ENCODE data around the gene ACTN2.

The ACTN2 gene

GRCh38 chr1:236685917-236686814 is at the start of gene ACTN2:
Gene ACTN2, plus strand, starts transcription at chr1:236686499. Its CDS starts 175 bp downstream, at chr1:236686674.
- H3K9me3 ChIP-seq (ENCODE audit: insufficient read depth, low read length, severe bottlenecking) = no peaks in the 10 kb centered on the region
- H3K79me2 ChIP-seq (ENCODE audit: insufficient read depth, low read length) = no peaks in the 10 kb centered on the region
- H4K20me1 ChIP-seq (ENCODE audit: insufficient read depth, low read length) = no peaks in the 10 kb centered on the region
- ATAC-seq (ENCODE audit: insufficient read depth, low read depth) = no peak
- H3K27ac ChIP-seq (ENCODE audit: low read length) = no peak within 1 kb of the TSS
- TF ChIP-seq CTCF (IDR thresholded peaks at IDR 0.05; ENCODE audit: borderline replicate concordance, extremely low read depth, low read length, poor library complexity, severe bottlenecking) (no peak), EZH2 (IDR thresholded peaks at IDR 0.05; ENCODE audit: borderline replicate concordance, low read depth, low read length, severe bottlenecking) (no peak)
- H2AFZ ChIP-seq (ENCODE audit: low read depth, low read length) = no peak within 1 kb of the TSS
- no peak within 1 kb of the TSS for H3K4me3 ChIP-seq (ENCODE audit: low read depth in 1 of 2, low read length in 2 of 2)
- no peaks in the 10 kb centered on the region for H3K4me1 ChIP-seq (ENCODE audit: insufficient read depth, low read length)
- no peaks in the 10 kb centered on the region for H3K36me3 ChIP-seq (ENCODE audit: insufficient read depth, low read length)
- no peak within 1 kb of the TSS for H3K4me2 ChIP-seq (ENCODE audit: insufficient read depth, low read length)
- no peak for DNase-seq
- no peak within 1 kb of the TSS for H3K9ac ChIP-seq (ENCODE audit: low read depth, low read length)
- no peaks in the 10 kb centered on the region for H3K27me3 ChIP-seq (ENCODE audit: insufficient read depth, low read length, poor library complexity)

GRCh38 chr1:236638945-236639344 is 47.4 kb upstream of the ACTN2 start:
- H3K4me2 ChIP-seq (ENCODE audit: insufficient read depth, low read length) = no peak overlapping the region
- no peak for DNase-seq
- no peak overlapping the region for H3K4me3 ChIP-seq (ENCODE audit: low read depth in 1 of 2, low read length in 2 of 2)
- no peak for ATAC-seq (ENCODE audit: insufficient read depth, low read depth)
- no peak overlapping the region for H3K27ac ChIP-seq (ENCODE audit: low read length)
- no peaks in the 10 kb centered on the region for H3K36me3 ChIP-seq (ENCODE audit: insufficient read depth, low read length)
- H3K79me2 ChIP-seq (ENCODE audit: insufficient read depth, low read length) = no peaks in the 10 kb centered on the region
- no peaks in the 10 kb centered on the region for H3K4me1 ChIP-seq (ENCODE audit: insufficient read depth, low read length)
- H2AFZ ChIP-seq (ENCODE audit: low read depth, low read length) = no peak overlapping the region
- TF ChIP-seq EZH2 (IDR thresholded peaks at IDR 0.05; ENCODE audit: borderline replicate concordance, low read depth, low read length, severe bottlenecking) (no peak), CTCF (IDR thresholded peaks at IDR 0.05; ENCODE audit: borderline replicate concordance, extremely low read depth, low read length, poor library complexity, severe bottlenecking) (no peak)
- H3K27me3 ChIP-seq (ENCODE audit: insufficient read depth, low read length, poor library complexity) = no peaks in the 10 kb centered on the region
- H3K9me3 ChIP-seq (ENCODE audit: insufficient read depth, low read length, severe bottlenecking) = no peaks in the 10 kb centered on the region
- H3K9ac ChIP-seq (ENCODE audit: low read depth, low read length) = no peak overlapping the region
- H4K20me1 ChIP-seq (ENCODE audit: insufficient read depth, low read length) = no peaks in the 10 kb centered on the region

- Histone ChIP-seq H3K9ac (ENCODE audit: low read depth, low read length) (no peak overlapping the region), H3K4me1 (ENCODE audit: insufficient read depth, low read length) (no peaks in the 10 kb centered on the region), H3K79me2 (ENCODE audit: insufficient read depth, low read length) (no peaks in the 10 kb centered on the region), H3K9me3 (ENCODE audit: insufficient read depth, low read length, severe bottlenecking) (no peaks in the 10 kb centered on the region), H4K20me1 (ENCODE audit: insufficient read depth, low read length) (no peaks in the 10 kb centered on the region), H3K4me2 (ENCODE audit: insufficient read depth, low read length) (no peak overlapping the region), H3K27ac (ENCODE audit: low read length) (no peak overlapping the region), H3K4me3 (ENCODE audit: low read depth in 1 of 2, low read length in 2 of 2) (no peak overlapping the region), H2AFZ (ENCODE audit: low read depth, low read length) (no peak overlapping the region), H3K36me3 (ENCODE audit: insufficient read depth, low read length) (no peaks in the 10 kb centered on the region), H3K27me3 (ENCODE audit: insufficient read depth, low read length, poor library complexity) (no peaks in the 10 kb centered on the region)
- no peak for ATAC-seq (ENCODE audit: insufficient read depth, low read depth)
- DNase-seq = no peak
- TF ChIP-seq CTCF (IDR thresholded peaks at IDR 0.05; ENCODE audit: borderline replicate concordance, extremely low read depth, low read length, poor library complexity, severe bottlenecking) (no peak), EZH2 (IDR thresholded peaks at IDR 0.05; ENCODE audit: borderline replicate concordance, low read depth, low read length, severe bottlenecking) (no peak)
Measured at GRCh38 chr1:236639686-236640085, 46.6 kb upstream of the ACTN2 start.

Measured in DND-41 (cell line).